Activated B cell treated with CpG ODN at 0.5 μM for 24 hours (primary cell): ENCODE results near the gene KCNC2. TPM values are rescaled to one million over a fixed set of nuclear protein-coding genes. Genes with fewer than 3 reads are reported as not detected.

Experiments
- ATAC-seq: fragments of 200-7000 bp; cut with Tn5 transposase; one replicate; pipeline ENCODE4 v1.10.0; 2021; ENCODE audit warnings: low read depth, mild to moderate bottlenecking, moderate library complexity
- CTCF ChIA-PET: fragments of 350-600 bp; sonication (Branson Sonifier 250); formaldehyde crosslinking; loops from one replicate; lab custom pipeline; 2021; ENCODE audit warnings: antibody characterized with exemption; lab: Charles Lee
- POLR2A ChIA-PET: fragments of 350-600 bp; sonication (Branson Sonifier 250); formaldehyde crosslinking; loops from one replicate; lab custom pipeline; 2021; ENCODE audit warnings: antibody characterized with exemption; lab: Charles Lee
- DNase-seq: peaks from one replicate; pipeline ENCODE4 v3.0.0; 2022
- H3K27ac Mint-ChIP-seq: one replicate; pipeline ENCODE4 v1.8.0; 2020; ENCODE audit warnings: mixed read lengths
- H3K27me3 Mint-ChIP-seq: one replicate; pipeline ENCODE4 v1.8.0; 2021; ENCODE audit warnings: mixed read lengths
- H3K36me3 Mint-ChIP-seq: one replicate; pipeline ENCODE4 v1.8.0; 2021; ENCODE audit warnings: low read depth, mixed read lengths
- H3K4me1 Mint-ChIP-seq: one replicate; pipeline ENCODE4 v1.8.0; 2021; ENCODE audit warnings: mixed read lengths
- H3K4me3 Mint-ChIP-seq: one replicate; pipeline ENCODE4 v1.8.0; 2020; ENCODE audit warnings: mild to moderate bottlenecking, mixed read lengths
- H3K9me3 Mint-ChIP-seq: one replicate; pipeline ENCODE4 v1.8.0; 2020; ENCODE audit warnings: mixed read lengths
- intact Hi-C: fragments of 100-400 bp; cut with micrococcal nuclease; formaldehyde crosslinking; loops from one replicate; pipeline ENCODE4 v1.15.1; 2024
- total RNA-seq: library from RNA; stranded (reverse); gene quantifications from 2 replicates; pipeline ENCODE4 v1.2.3, GENCODE V29; 2022
- TF ChIP-seq, protein P1 (sequence below): fragments of 200-600 bp; IDR thresholded peaks from one replicate; pipeline ENCODE4 v1.8.0; 2022; ENCODE audit warnings: antibody characterized with exemption, mild to moderate bottlenecking

The KCNC2 gene
- total RNA-seq, 1 donor from 2014 or later, result not detected

- Mint-ChIP-seq H3K27me3 (no peaks in the 10 kb centered on the region), H3K4me1 (no peaks in the 10 kb centered on the region), H3K9me3 (no peaks in the 10 kb centered on the region), H3K36me3 (no peaks in the 10 kb centered on the region), H3K4me3 (no peak overlapping the region), H3K27ac (no peak overlapping the region)
- intact Hi-C loops, result no loop called here
- TF ChIP-seq, protein P1, sequence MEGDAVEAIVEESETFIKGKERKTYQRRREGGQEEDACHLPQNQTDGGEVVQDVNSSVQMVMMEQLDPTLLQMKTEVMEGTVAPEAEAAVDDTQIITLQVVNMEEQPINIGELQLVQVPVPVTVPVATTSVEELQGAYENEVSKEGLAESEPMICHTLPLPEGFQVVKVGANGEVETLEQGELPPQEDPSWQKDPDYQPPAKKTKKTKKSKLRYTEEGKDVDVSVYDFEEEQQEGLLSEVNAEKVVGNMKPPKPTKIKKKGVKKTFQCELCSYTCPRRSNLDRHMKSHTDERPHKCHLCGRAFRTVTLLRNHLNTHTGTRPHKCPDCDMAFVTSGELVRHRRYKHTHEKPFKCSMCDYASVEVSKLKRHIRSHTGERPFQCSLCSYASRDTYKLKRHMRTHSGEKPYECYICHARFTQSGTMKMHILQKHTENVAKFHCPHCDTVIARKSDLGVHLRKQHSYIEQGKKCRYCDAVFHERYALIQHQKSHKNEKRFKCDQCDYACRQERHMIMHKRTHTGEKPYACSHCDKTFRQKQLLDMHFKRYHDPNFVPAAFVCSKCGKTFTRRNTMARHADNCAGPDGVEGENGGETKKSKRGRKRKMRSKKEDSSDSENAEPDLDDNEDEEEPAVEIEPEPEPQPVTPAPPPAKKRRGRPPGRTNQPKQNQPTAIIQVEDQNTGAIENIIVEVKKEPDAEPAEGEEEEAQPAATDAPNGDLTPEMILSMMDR, result no peak
- DNase-seq, result no peak
- ChIA-PET POLR2A (no interaction called here), CTCF (no interaction called here)
- no peak for ATAC-seq
Observed at GRCh38 chr12:75154388-75154787, 55.3 kb downstream of the KCNC2 start.

GRCh38 chr12:75139196-75139595 lies 70.4 kb downstream of the KCNC2 start:
- intact Hi-C loops, result no loop called here
- ATAC-seq (no peak), DNase-seq (no peak)
- Mint-ChIP-seq H3K27ac (no peak overlapping the region), H3K36me3 (no peaks in the 10 kb centered on the region), H3K4me1 (no peaks in the 10 kb centered on the region), H3K9me3 (no peaks in the 10 kb centered on the region), H3K27me3 (no peaks in the 10 kb centered on the region), H3K4me3 (no peak overlapping the region)
- CTCF ChIA-PET, result no interaction called here
- POLR2A ChIA-PET, result no interaction called here
- TF ChIP-seq, protein P1, result no peak

DNA sequence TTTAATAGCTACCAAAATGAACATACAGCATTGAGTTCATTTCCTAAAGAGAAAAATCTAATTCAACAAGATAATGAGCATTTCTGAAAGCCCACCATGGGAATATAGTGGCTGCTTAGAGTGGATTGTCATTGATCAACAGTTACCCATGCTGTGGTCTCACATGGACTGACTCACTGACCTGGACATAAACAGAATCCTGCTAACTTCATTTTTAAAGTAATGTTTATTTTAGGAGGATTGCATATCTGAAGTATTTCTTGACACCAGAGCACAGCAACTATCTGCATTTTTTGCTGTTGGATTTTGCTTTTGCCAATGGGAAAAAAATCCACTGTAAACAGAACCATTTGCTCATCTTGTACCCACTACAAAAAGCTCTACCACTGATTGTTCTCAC lies 71.7 kb downstream of the KCNC2 start:
- ATAC-seq, result no peak
- Mint-ChIP-seq H3K9me3 (no peaks in the 10 kb centered on the region), H3K27ac (no peak overlapping the region), H3K4me1 (no peaks in the 10 kb centered on the region), H3K4me3 (no peak overlapping the region), H3K36me3 (no peaks in the 10 kb centered on the region), H3K27me3 (no peaks in the 10 kb centered on the region)
- TF ChIP-seq, protein P1, result no peak
- intact Hi-C loops, result no loop called here
- POLR2A ChIA-PET, result no interaction called here
- no peak for DNase-seq
- CTCF ChIA-PET, result no interaction called here

GRCh38 chr12:75135026-75135425 lies 74.6 kb downstream of the KCNC2 start:
- CTCF ChIA-PET, result no interaction called here
- intact Hi-C loops, result no loop called here
- H3K9me3 Mint-ChIP-seq, result no peaks in the 10 kb centered on the region
- H3K27me3 Mint-ChIP-seq, result no peaks in the 10 kb centered on the region
- POLR2A ChIA-PET, result no interaction called here
- TF ChIP-seq, protein P1, result no peak
- no peak for DNase-seq
- no peaks in the 10 kb centered on the region for H3K4me1 Mint-ChIP-seq
- no peaks in the 10 kb centered on the region for H3K36me3 Mint-ChIP-seq
- no peak for ATAC-seq
- no peak overlapping the region for H3K27ac Mint-ChIP-seq
- no peak overlapping the region for H3K4me3 Mint-ChIP-seq

DNA sequence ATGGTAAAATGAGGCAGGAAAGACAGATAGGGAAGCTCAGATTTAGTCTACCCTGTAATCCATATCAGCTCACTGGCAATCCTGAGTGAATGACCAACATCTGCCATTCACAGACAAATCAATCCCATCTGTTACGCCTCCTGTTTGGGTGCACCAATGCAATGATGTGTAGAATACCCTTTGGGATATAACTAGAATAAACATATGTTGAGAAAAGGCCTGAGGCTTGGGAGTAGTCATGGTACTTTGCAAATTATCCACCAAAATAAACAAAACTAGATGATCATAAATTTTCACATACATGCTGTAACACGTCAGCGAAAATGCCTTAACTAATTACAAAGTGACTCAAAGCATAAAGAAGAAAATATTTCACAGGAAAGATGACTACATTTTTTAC lies 78.8 kb downstream of the KCNC2 start:
- Mint-ChIP-seq H3K36me3 (no peaks in the 10 kb centered on the region), H3K27me3 (no peaks in the 10 kb centered on the region), H3K27ac (no peak overlapping the region), H3K4me1 (no peaks in the 10 kb centered on the region), H3K4me3 (no peak overlapping the region), H3K9me3 (peaks cover 2% of the 10 kb centered on the region)
- intact Hi-C loops, result no loop called here
- TF ChIP-seq, protein P1, result no peak
- ChIA-PET POLR2A (interaction anchor here (0.7 kb wide), 1 partner anchor 413 kb away, joined by 3 read pairs; no protein-coding TSS in a partner anchor), CTCF (no interaction called here)
- ATAC-seq (no peak), DNase-seq (no peak)
